GM19468 (cell line): Measurements from ENCODE around the gene PCDHA9.
"Not testable (repeated sequence)": the region's sequence is repeated elsewhere in the genome, so short reads cannot be mapped to it uniquely, and the experiment has no call there.

Source experiments
- ATAC-seq: cut with Tn5 transposase; IDR thresholded peaks from one replicate; pipeline ENCODE4 v1.9.1; 2021; ENCODE audit warnings: mild to moderate bottlenecking, moderate library complexity, moderate number of reproducible peaks; ENCODE audit not compliant: unreplicated experiment; ENCODE audit errors: extremely low read depth

Gene PCDHA9

GRCh38 chr5:140875085-140876065 lies 27.2 kb downstream of the PCDHA9 start, which contains the start of gene PCDHA12:
Gene PCDHA12 (plus strand): TSS chr5:140875308. CDS start chr5:140875473, 165 bp downstream.
- no peak for ATAC-seq

DNA sequence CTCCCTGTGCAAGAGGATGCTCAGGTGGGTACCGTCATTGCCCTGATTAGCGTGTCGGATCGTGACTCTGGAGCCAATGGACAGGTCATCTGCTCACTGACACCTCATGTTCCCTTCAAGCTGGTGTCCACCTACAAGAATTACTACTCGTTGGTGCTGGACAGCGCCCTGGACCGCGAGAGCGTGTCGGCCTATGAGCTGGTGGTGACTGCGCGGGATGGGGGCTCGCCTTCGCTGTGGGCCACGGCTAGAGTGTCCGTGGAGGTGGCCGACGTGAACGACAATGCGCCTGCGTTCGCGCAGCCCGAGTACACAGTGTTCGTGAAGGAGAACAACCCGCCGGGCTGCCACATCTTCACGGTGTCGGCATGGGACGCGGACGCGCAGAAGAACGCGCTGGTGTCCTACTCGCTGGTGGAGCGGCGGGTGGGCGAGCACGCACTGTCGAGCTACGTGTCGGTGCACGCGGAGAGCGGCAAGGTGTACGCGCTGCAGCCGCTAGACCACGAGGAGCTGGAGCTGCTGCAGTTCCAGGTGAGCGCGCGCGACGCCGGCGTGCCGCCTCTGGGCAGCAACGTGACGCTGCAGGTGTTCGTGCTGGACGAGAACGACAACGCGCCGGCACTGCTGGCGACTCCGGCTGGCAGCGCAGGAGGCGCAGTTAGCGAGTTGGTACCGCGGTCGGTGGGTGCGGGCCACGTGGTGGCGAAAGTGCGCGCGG lies 28.5 kb downstream of the PCDHA9 start:
- not testable (repeated sequence) for ATAC-seq

DNA sequence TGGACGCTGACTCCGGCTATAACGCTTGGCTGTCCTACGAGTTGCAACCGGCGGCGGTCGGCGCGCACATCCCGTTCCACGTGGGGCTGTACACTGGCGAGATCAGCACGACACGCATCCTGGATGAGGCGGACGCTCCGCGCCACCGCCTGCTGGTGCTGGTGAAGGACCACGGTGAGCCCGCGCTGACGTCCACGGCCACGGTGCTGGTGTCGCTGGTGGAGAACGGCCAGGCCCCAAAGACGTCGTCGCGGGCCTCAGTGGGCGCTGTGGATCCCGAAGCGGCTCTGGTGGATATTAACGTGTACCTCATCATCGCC lies 29.0 kb downstream of the PCDHA9 start:
- no peak for ATAC-seq

DNA sequence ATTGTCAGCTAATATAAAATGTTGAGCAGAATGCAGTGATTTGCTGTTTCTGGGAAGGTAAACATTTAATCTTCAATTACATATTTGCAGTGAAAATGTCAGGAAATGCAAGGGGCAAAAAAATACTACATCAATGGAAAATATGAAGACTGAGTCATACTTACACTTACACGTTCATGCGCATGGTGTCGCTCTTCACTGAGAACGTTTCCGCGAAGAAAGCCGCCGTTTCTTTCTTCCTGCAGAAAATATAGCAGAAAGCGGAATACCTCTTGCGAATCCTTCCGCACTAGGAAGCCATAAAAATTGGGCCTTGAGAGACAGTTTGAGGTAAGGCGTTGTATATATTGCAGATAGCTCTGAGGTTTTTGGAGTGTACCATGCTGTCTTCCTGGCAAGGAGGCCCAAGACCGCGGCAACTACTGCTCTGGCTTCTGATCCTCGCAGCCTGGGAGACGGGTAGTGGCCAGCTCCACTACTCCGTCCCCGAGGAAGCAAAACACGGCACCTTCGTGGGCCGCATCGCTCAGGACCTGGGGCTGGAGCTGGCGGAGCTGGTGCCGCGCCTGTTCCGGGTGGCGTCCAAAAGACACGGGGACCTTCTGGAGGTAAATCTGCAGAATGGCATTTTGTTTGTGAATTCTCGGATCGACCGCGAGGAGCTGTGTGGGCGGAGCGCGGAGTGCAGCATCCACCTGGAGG lies 33.9 kb downstream of the PCDHA9 start, which contains the start of gene PCDHA13:
PCDHA13 (plus strand) TSS at position 236 of the 702 bp plus-strand sequence; CDS start at position 381, 145 bp downstream.
- no peak for ATAC-seq

- ATAC-seq: no peak
Measured at GRCh38 chr5:140882591-140882899, 34.4 kb downstream of the PCDHA9 start.

DNA sequence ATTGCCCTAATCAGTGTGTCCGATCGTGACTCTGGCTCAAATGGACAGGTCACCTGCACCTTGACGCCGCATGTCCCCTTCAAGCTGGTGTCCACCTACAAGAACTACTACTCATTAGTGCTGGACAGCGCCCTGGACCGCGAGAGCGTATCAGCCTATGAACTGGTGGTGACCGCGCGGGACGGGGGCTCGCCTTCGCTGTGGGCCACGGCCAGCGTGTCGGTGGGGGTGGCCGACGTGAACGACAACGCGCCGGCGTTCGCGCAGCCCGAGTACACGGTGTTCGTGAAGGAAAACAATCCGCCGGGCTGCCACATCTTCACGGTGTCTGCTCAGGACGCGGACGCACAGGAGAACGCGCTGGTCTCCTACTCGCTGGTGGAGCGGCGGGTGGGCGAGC lies 35.2 kb downstream of the PCDHA9 start:
- no peak for ATAC-seq

- ATAC-seq: no peak
Measured at GRCh38 chr5:140883927-140884697, 35.9 kb downstream of the PCDHA9 start.
